Parathyroid adenoma (tissue), 2 donors: ENCODE measurements around the gene SECISBP2L.

Experiments
- H2AFZ ChIP-seq: fragments of 300-600 bp; sonication (generic); one replicate; pipeline ENCODE4 v1.7.0; 2017; ENCODE audit warnings: antibody characterized with exemption, mild to moderate bottlenecking
- H3K27ac ChIP-seq: fragments of 300-600 bp; sonication (generic); one replicate; pipeline ENCODE4 v1.7.0; 2017
- H3K27me3 ChIP-seq: fragments of 300-600 bp; sonication (generic); one replicate; pipeline ENCODE4 v1.7.0; 2017; ENCODE audit warnings: low read length; ENCODE audit not compliant: control insufficient read depth, insufficient read depth
- H3K36me3 ChIP-seq: fragments of 300-600 bp; sonication (generic); one replicate; pipeline ENCODE4 v1.7.0; 2017; ENCODE audit warnings: low read length; ENCODE audit not compliant: control insufficient read depth, insufficient read depth
- H3K4me1 ChIP-seq: fragments of 300-600 bp; sonication (generic); one replicate; pipeline ENCODE4 v1.7.0; 2017; ENCODE audit warnings: control low read depth
- H3K4me2 ChIP-seq: fragments of 300-600 bp; sonication (generic); one replicate; pipeline ENCODE4 v1.7.0; 2017; ENCODE audit warnings: low read length
- H3K4me3 ChIP-seq: fragments of 300-600 bp; sonication (generic); one replicate; pipeline ENCODE4 v1.7.0; 2017; ENCODE audit warnings: low read depth, low read length
- H3K79me2 ChIP-seq: fragments of 300-600 bp; sonication (generic); one replicate; pipeline ENCODE4 v1.7.0; 2017; ENCODE audit warnings: control low read depth
- H3K9ac ChIP-seq: fragments of 300-600 bp; sonication (generic); one replicate; pipeline ENCODE4 v1.7.0; 2017; ENCODE audit warnings: mild to moderate bottlenecking
- H3K9me3 ChIP-seq: fragments of 300-600 bp; sonication (generic); one replicate; pipeline ENCODE4 v1.7.0; 2017; ENCODE audit warnings: low read length; ENCODE audit not compliant: control insufficient read depth
- TF ChIP-seq, protein P1 (sequence below): fragments of 300-600 bp; sonication (generic); IDR thresholded peaks from one replicate; pipeline ENCODE4 v1.7.0; 2017; ENCODE audit warnings: antibody characterized with exemption, mild to moderate bottlenecking
- donor health status: primary hyperparathyroidism.

The SECISBP2L gene

DNA sequence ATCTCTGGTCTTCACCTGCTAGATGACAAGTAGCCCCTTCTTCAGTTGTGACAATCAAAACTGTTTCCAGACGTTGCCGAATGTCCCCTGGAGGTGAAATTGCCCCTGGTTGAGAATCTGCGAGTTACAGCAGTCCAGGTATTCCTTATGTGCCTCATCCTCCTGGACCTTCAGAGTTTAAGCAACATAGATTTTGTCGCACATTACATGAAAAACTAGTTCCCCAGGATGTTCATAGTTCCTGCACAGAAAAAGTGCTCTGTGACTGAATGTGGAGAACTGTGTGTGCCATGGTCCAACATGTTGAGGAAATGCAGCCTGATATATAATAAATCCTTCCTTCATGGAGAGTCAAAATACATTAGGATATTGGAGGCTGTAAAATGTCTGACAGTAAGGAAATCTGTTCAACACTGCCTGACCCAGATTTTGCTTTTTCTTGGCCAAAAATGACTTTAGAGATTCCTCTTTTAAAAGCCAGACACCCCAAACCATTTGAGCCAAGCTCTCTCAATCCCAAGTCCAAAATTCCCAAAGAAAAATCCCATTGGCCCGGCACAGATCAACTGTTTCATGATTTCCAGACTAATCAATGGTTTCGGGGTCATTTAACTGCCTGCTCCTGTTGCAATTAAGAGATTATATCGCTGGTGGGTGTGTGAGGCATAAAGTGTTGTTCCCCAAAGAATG lies 62.1 kb downstream of the SECISBP2L start:
- H3K27me3 ChIP-seq: no peaks in the 10 kb centered on the region
- H3K9me3 ChIP-seq: no peaks in the 10 kb centered on the region
- TF ChIP-seq, protein P1, sequence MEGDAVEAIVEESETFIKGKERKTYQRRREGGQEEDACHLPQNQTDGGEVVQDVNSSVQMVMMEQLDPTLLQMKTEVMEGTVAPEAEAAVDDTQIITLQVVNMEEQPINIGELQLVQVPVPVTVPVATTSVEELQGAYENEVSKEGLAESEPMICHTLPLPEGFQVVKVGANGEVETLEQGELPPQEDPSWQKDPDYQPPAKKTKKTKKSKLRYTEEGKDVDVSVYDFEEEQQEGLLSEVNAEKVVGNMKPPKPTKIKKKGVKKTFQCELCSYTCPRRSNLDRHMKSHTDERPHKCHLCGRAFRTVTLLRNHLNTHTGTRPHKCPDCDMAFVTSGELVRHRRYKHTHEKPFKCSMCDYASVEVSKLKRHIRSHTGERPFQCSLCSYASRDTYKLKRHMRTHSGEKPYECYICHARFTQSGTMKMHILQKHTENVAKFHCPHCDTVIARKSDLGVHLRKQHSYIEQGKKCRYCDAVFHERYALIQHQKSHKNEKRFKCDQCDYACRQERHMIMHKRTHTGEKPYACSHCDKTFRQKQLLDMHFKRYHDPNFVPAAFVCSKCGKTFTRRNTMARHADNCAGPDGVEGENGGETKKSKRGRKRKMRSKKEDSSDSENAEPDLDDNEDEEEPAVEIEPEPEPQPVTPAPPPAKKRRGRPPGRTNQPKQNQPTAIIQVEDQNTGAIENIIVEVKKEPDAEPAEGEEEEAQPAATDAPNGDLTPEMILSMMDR: no peak
- H3K27ac ChIP-seq: no peak overlapping the region
- no peak overlapping the region for H3K9ac ChIP-seq
- no peaks in the 10 kb centered on the region for H3K36me3 ChIP-seq
- no peaks in the 10 kb centered on the region for H3K4me1 ChIP-seq
- H3K79me2 ChIP-seq: no peaks in the 10 kb centered on the region
- no peak overlapping the region for H3K4me2 ChIP-seq
- no peak overlapping the region for H3K4me3 ChIP-seq
- no peak overlapping the region for H2AFZ ChIP-seq

DNA sequence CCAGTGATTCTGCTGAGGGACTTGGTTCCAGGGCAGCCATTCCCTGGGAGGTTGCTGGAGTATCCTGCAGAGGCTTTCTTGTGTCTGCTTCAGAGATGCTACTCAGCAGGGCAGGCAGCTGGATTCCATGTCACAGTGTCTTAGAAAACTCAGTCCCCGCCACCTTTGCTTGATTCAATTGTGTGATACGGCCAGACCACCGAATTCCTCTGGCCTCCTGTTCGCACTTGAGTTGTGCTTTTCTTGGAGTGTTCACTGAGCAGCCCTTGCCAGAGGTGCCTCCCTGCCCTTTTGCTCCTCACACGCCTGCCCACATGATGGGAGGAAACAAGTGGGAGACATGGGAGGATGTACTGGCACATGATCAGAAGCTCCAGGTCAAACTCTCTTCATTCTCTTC lies 62.9 kb downstream of the SECISBP2L start:
- Histone ChIP-seq H3K27ac (no peak overlapping the region), H3K9ac (no peak overlapping the region), H3K79me2 (no peaks in the 10 kb centered on the region), H3K27me3 (no peaks in the 10 kb centered on the region), H3K4me2 (no peak overlapping the region), H3K4me1 (no peaks in the 10 kb centered on the region), H3K36me3 (no peaks in the 10 kb centered on the region), H3K4me3 (no peak overlapping the region), H3K9me3 (no peaks in the 10 kb centered on the region), H2AFZ (no peak overlapping the region)
- TF ChIP-seq, protein P1: no peak

DNA sequence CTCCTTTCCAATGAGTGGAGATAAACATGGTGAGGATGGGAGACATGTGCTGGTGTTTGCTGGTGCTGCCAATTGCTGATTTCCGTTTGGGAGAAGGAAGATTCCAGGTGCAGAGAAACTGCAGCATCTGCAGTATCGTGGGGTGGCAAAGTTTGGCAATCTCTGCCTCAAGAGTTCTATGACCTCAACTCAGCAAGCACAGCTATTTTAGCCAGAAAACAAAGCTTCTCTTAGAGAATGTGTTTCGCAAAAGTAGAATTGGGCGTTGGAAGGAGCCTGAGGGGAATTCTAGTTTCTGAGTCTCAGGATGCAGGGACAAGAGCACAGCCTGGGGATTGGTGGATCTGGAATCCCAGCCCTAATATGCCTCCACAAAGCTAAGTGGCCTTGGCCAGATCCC lies 64.3 kb downstream of the SECISBP2L start:
- H3K27ac ChIP-seq: no peak overlapping the region
- H3K4me3 ChIP-seq: no peak overlapping the region
- H3K4me1 ChIP-seq: no peaks in the 10 kb centered on the region
- no peak overlapping the region for H3K9ac ChIP-seq
- no peak overlapping the region for H2AFZ ChIP-seq
- no peaks in the 10 kb centered on the region for H3K36me3 ChIP-seq
- H3K79me2 ChIP-seq: no peaks in the 10 kb centered on the region
- TF ChIP-seq, protein P1: no peak
- H3K9me3 ChIP-seq: no peaks in the 10 kb centered on the region
- no peaks in the 10 kb centered on the region for H3K27me3 ChIP-seq
- no peak overlapping the region for H3K4me2 ChIP-seq

DNA sequence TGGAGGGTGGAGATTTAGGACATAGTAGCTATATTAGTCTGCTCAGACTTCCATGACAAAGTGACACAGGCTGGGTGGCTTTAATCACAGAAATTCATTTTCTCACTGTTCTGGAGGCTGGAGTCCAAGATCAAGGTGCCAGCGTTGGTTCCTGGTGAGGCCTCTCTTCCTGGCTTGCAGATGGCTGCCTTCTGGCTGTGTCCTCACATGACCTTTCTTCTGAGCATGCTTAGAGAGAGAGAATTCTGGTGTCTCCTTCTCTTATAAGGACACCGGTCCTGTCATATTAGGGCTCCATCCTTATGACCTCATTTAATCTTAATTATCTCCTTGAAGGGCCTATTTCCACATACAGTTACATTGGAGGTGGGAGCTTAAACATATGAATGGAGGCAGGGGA lies 67.6 kb downstream of the SECISBP2L start:
- Histone ChIP-seq H3K27me3 (no peaks in the 10 kb centered on the region), H3K36me3 (no peaks in the 10 kb centered on the region), H3K27ac (no peak overlapping the region), H3K4me1 (no peaks in the 10 kb centered on the region), H3K4me2 (no peak overlapping the region), H3K9me3 (no peaks in the 10 kb centered on the region), H3K9ac (no peak overlapping the region), H2AFZ (no peak overlapping the region), H3K79me2 (no peaks in the 10 kb centered on the region), H3K4me3 (no peak overlapping the region)
- TF ChIP-seq, protein P1: no peak

DNA sequence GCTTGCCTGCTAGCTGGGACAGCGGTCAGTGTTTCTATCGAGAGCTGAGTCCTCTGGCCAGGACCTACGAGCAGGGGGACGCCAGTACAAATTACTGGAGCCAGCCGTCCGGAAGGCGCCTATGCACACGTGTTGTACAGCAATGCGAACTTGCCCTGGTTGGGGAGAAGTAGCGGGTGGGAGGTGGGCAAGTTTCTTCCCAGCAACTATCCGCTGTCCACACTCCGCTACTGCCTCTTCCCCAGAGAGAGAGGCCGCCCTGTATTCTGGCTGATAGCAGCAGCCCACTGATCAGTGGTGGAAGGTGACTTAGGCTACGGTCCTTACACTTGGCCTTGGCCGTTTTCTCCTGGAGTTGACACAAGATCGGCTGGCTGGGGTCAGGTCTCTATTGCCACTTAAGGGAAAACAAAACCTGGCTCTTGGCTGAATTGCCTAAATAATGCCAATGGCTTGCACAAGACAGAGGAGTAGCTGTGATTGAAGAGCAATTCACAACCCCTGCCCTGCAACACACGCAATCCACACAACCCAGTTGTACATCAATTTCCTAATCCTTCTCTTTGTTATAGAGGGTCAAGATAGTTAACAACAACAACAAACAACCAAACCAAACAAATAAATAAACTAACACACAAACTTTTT lies 69.7 kb downstream of the SECISBP2L start:
- peak overlapping the region; percentile 83 for H2AFZ ChIP-seq
- no peaks in the 10 kb centered on the region for H3K79me2 ChIP-seq
- no peaks in the 10 kb centered on the region for H3K9me3 ChIP-seq
- no peak overlapping the region for H3K4me3 ChIP-seq
- no peaks in the 10 kb centered on the region for H3K36me3 ChIP-seq
- no peak overlapping the region for H3K9ac ChIP-seq
- no peak overlapping the region for H3K27ac ChIP-seq
- TF ChIP-seq, protein P1: no peak
- H3K4me1 ChIP-seq: no peaks in the 10 kb centered on the region
- H3K27me3 ChIP-seq: no peaks in the 10 kb centered on the region
- H3K4me2 ChIP-seq: no peak overlapping the region
